ENCODE data around the gene PRTN3. TPM values are rescaled to one million over a fixed set of nuclear protein-coding genes. Genes with fewer than 3 reads are reported as not detected.

The PRTN3 gene
- total and polyA plus RNA-seq, 12 donors: 0.20 to 0.40 (median 0.33) TPM; not detected in 8

GRCh38 chr19:873084-873483, 32.3 kb downstream of the PRTN3 start:
- intact Hi-C loops (cut with DNase I): no loop called here
- WGBS, 4 donors: 72 to 100% (median 81%) methylated on average over 4 to 12 of the region's 13 CpGs
- peaks cover 0 to 36% of the 10 kb centered on the region in 2 donors for H3K36me3 ChIP-seq (replicated peaks in 1 of 2)
- H3K27me3 ChIP-seq: no peaks in the 10 kb centered on the region
- H3K27ac ChIP-seq: no peak overlapping the region
- no peak for TF ChIP-seq POLR2A (IDR thresholded peaks at IDR 0.05)
- TF ChIP-seq CTCF (IDR thresholded peaks at IDR 0.05): no peak
- no peaks in the 10 kb centered on the region for H3K9me3 ChIP-seq (replicated peaks in 1 of 3)
- no peak overlapping the region for H3K4me3 ChIP-seq
- peaks cover 12 to 18% of the 10 kb centered on the region in 2 donors for H3K4me1 ChIP-seq (replicated peaks in 1 of 2)
- peak in 3 of 7 donors; percentile 50 to 72 (median 54) for DNase-seq

DNA sequence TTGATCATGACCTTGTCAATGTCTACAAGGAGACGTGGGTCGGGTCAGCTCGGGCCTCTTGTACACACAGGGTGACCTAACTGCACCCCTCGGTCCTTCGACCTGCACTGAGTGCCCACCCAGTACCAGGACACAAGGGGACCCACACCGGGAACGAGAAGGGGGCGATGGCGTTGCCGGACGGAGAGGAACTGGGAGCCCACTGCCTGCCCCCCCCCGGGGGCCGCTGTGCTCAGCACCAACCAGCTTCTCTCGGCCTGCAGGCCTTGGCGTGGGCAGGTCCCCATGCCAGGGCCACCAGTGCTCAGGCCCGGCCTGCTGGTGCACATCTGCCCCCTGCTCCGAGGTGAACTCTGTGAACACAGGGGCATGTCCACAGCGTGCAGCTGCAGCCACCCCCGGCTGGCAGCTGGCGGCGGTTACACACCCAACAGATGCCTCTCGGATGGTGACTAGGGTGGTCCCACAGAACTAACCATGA, 32.8 kb downstream of the PRTN3 start:
- peaks cover 0 to 30% of the 10 kb centered on the region in 2 donors for H3K36me3 ChIP-seq (replicated peaks in 1 of 2)
- 92 to 98% (median 94%) methylated on average over 7 to 22 of the region's 22 CpGs for WGBS, 4 donors
- no peak for TF ChIP-seq CTCF (IDR thresholded peaks at IDR 0.05)
- TF ChIP-seq POLR2A (IDR thresholded peaks at IDR 0.05): no peak
- peaks cover 12 to 18% of the 10 kb centered on the region in 2 donors for H3K4me1 ChIP-seq (replicated peaks in 1 of 2)
- intact Hi-C loops (cut with DNase I): no loop called here
- H3K27ac ChIP-seq: no peak overlapping the region
- no peak for DNase-seq
- H3K9me3 ChIP-seq (replicated peaks in 1 of 3): no peaks in the 10 kb centered on the region
- H3K27me3 ChIP-seq: no peaks in the 10 kb centered on the region
- no peak overlapping the region for H3K4me3 ChIP-seq

GRCh38 chr19:875265-875879, 34.6 kb downstream of the PRTN3 start:
- Histone ChIP-seq H3K27ac (no peak overlapping the region), H3K27me3 (no peaks in the 10 kb centered on the region), H3K36me3 (replicated peaks in 1 of 2) (peaks cover 0 to 28% of the 10 kb centered on the region in 2 donors), H3K9me3 (replicated peaks in 1 of 3) (no peaks in the 10 kb centered on the region), H3K4me1 (replicated peaks in 1 of 2) (peaks cover 8 to 9% of the 10 kb centered on the region in 2 donors), H3K4me3 (no peak overlapping the region)
- no peak for DNase-seq
- 94 to 95% (median 94%) methylated on average over 23 to 28 of the region's 28 CpGs for WGBS, 4 donors
- TF ChIP-seq POLR2A (IDR thresholded peaks at IDR 0.05) (no peak), CTCF (IDR thresholded peaks at IDR 0.05) (no peak)
- intact Hi-C loops (cut with DNase I): no loop called here

GRCh38 chr19:876089-876488, 35.3 kb downstream of the PRTN3 start:
- Histone ChIP-seq H3K4me1 (replicated peaks in 1 of 2) (peaks cover 8 to 9% of the 10 kb centered on the region in 2 donors), H3K36me3 (replicated peaks in 1 of 2) (peaks cover 0 to 30% of the 10 kb centered on the region in 2 donors), H3K4me3 (no peak overlapping the region), H3K9me3 (replicated peaks in 1 of 3) (no peaks in the 10 kb centered on the region), H3K27me3 (no peaks in the 10 kb centered on the region), H3K27ac (no peak overlapping the region)
- DNase-seq: no peak
- intact Hi-C loops (cut with DNase I): no loop called here
- TF ChIP-seq CTCF (IDR thresholded peaks at IDR 0.05): no peak
- no peak for TF ChIP-seq POLR2A (IDR thresholded peaks at IDR 0.05)
- 84 to 89% (median 87%) methylated on average over 15 to 18 of the region's 18 CpGs for WGBS, 4 donors

Data from adrenal gland (tissue), 12 donors.